CD4-positive, alpha-beta T cell treated with Interferon alpha-2 for 1 hour (primary cell): ENCODE results near the gene ECE2.

Experiments
- DNase-seq, 2 donors: peaks; one replicate each; pipeline ENCODE4 v3.0.0-alpha.2; 2020 to 2022

ECE2 gene

GRCh38 chr3:184275961-184276910, at the start of gene ECE2:
Gene ECE2, plus strand, starts transcription at chr3:184276022. Its CDS starts 132 bp downstream, at chr3:184276154.
- no peak for DNase-seq

- peak; percentile 35 to 69 for DNase-seq
These were observed 48.3 kb upstream of the ECE2 start for GRCh38 chr3:184227481-184227935.

- DNase-seq = no peak
These were observed 47.3 kb upstream of the ECE2 start for GRCh38 chr3:184228376-184229137.

GRCh38 chr3:184229394-184230080, 46.3 kb upstream of the ECE2 start, which contains the start of gene VWA5B2:
Gene VWA5B2, plus strand, starts transcription at chr3:184229585. Its CDS starts 944 bp downstream, at chr3:184230529.
- DNase-seq = peak; percentile 77 to 81

GRCh38 chr3:184230081-184230602, 45.7 kb upstream of the ECE2 start:
- DNase-seq = no peak

- DNase-seq = no peak
These were observed 45.0 kb upstream of the ECE2 start for GRCh38 chr3:184230603-184231528.

GRCh38 chr3:184231671-184232070, 44.2 kb upstream of the ECE2 start:
- DNase-seq = no peak

GRCh38 chr3:184233127-184233843, 42.5 kb upstream of the ECE2 start:
- DNase-seq = no peak

- no peak for DNase-seq
These were observed 41.6 kb upstream of the ECE2 start for GRCh38 chr3:184234224-184234623.

- no peak for DNase-seq
These were observed 41.0 kb upstream of the ECE2 start for GRCh38 chr3:184234671-184235380.

- DNase-seq = no peak
These were observed 40.3 kb upstream of the ECE2 start for GRCh38 chr3:184235381-184236032.

GRCh38 chr3:184236033-184236410, 39.8 kb upstream of the ECE2 start:
- no peak for DNase-seq

- no peak for DNase-seq
These were observed 39.2 kb upstream of the ECE2 start for GRCh38 chr3:184236636-184237035.

- no peak for DNase-seq
These were observed 38.6 kb upstream of the ECE2 start for GRCh38 chr3:184237211-184237610.

GRCh38 chr3:184237807-184238206, 38.0 kb upstream of the ECE2 start:
- no peak for DNase-seq

GRCh38 chr3:184238246-184238818, 37.5 kb upstream of the ECE2 start:
- no peak for DNase-seq

GRCh38 chr3:184239221-184239620, 36.6 kb upstream of the ECE2 start:
- no peak for DNase-seq

GRCh38 chr3:184239708-184240107, 36.1 kb upstream of the ECE2 start:
- no peak for DNase-seq
